Fibroblast of pulmonary artery (primary cell): ENCODE measurements around the gene WFDC5.
"Not testable (repeated sequence)": the region's sequence is repeated elsewhere in the genome, so short reads cannot be mapped to it uniquely, and the experiment has no call there.

ENCODE experiments used
- DNase-seq: peaks from one replicate; pipeline ENCODE4 v3.0.0-alpha.2; 2010; ENCODE audit warnings: low read depth
- H3K4me3 ChIP-seq: replicated peaks from 2 replicates; pipeline ENCODE4 v1.5.1; 2011; ENCODE audit warnings: low read depth, mild to moderate bottlenecking, control low read depth, low read length, moderate library complexity
- CTCF ChIP-seq: IDR thresholded peaks from 2 replicates; pipeline ENCODE4 v1.5.1; 2011; ENCODE audit warnings: mild to moderate bottlenecking, control low read depth, low read length, inconsistent platforms; ENCODE audit errors: missing control alignments

Gene WFDC5

GRCh38 chr20:45114465-45115385, at the start of gene WFDC5:
WFDC5 (minus strand) TSS chr20:45115174; CDS start chr20:45115083, 91 bp downstream.
- DNase-seq, result no peak
- H3K4me3 ChIP-seq, result no peak within 1 kb of the TSS
- no peak for TF ChIP-seq CTCF

- DNase-seq, result no peak
- no peak overlapping the region for H3K4me3 ChIP-seq
- no peak for TF ChIP-seq CTCF
These were observed 48.3 kb upstream of the WFDC5 start for GRCh38 chr20:45163083-45163803.

GRCh38 chr20:45157962-45158361, 43.0 kb upstream of the WFDC5 start:
- DNase-seq, result peak; percentile 87
- H3K4me3 ChIP-seq, result no peak overlapping the region
- TF ChIP-seq CTCF, result no peak

- no peak for DNase-seq
- no peak for TF ChIP-seq CTCF
These were observed 41.7 kb upstream of the WFDC5 start for GRCh38 chr20:45156713-45157112.

GRCh38 chr20:45154794-45155193, 39.8 kb upstream of the WFDC5 start:
- not testable (repeated sequence) for H3K4me3 ChIP-seq, DNase-seq

More at GRCh38 chr20:45156713-45157112, 41.7 kb upstream of the WFDC5 start:
- no peak overlapping the region for H3K4me3 ChIP-seq

- TF ChIP-seq CTCF, result no peak
- no peak overlapping the region for H3K4me3 ChIP-seq
- peak; percentile 11 for DNase-seq
These were observed 39.2 kb upstream of the WFDC5 start for GRCh38 chr20:45154183-45154582.

- no peak for TF ChIP-seq CTCF
- DNase-seq, result no peak
- no peak overlapping the region for H3K4me3 ChIP-seq
These were observed 38.8 kb upstream of the WFDC5 start for GRCh38 chr20:45153752-45154151.
